ENCODE results near the gene MOV10L1.

GRCh38 chr22:50150161-50151129, 60.6 kb downstream of the MOV10L1 start:
- TF ChIP-seq CEBPB (IDR thresholded peaks at IDR 0.05) (no peak), TAF1 (IDR thresholded peaks at IDR 0.05; ENCODE audit: low read depth) (no peak), YY1 (IDR thresholded peaks at IDR 0.05; ENCODE audit: low read depth) (no peak), RAD21 (IDR thresholded peaks at IDR 0.05; ENCODE audit: low read depth) (no peak), TCF12 (IDR thresholded peaks at IDR 0.05; ENCODE audit: low read depth) (no peak), REST (IDR thresholded peaks at IDR 0.05; ENCODE audit: low read depth) (no peak)
